ELR (cell line): ENCODE data around the gene PLEKHD1.
"Not testable (repeated sequence)": the region's sequence is repeated elsewhere in the genome, so short reads cannot be mapped to it uniquely, and the experiment has no call there.

Experiments used
- DNase-seq: peaks from one replicate; pipeline ENCODE4 v3.0.0-alpha.2; 2015; ENCODE audit warnings: low read depth

Gene PLEKHD1

DNA sequence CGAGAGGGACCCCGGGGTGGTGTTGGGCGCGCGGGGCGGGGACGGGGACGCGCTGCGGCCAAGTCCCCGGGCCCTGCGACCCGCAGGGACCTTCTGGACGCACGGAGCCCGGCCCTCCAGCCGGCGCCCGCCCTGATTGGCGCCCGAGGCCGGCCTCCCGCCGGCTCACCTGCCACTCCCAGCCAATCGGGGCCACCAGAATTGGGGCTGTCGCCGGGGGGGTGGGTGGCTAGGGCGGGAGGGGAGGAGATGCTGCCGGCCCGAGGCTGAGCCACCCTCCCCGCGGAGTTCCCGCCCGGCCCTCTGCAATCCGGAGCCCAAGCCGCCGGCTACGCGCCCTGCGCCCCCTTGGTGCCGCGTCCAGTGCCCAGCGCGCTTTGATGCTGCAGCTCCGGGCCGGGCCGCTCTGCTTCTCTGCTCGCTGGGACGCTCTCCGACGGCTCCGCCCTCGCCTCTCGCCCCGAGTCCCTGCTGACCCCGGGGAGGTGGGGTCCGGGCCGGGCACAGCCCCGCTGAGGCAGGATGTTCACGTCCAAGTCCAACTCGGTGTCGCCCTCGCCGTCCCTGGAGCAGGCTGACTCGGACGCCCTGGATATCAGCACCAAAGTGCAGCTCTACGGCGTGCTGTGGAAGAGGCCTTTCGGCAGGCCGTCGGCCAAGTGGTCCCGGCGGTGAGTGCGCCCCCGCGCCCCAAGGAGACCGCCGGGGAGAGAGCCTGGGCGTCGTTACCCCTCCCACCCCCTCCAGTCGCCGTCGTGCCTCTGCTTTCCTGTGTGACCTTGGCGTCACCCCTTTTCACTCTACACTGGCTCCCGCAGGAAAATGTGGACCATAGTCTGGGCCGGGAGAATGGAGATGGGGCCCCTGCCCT, at the start of gene PLEKHD1:
Gene PLEKHD1, plus strand, starts transcription at position 285 of the 871 bp plus-strand sequence. Its CDS starts 238 bp downstream, at position 523.
- DNase-seq, result no peak

DNA sequence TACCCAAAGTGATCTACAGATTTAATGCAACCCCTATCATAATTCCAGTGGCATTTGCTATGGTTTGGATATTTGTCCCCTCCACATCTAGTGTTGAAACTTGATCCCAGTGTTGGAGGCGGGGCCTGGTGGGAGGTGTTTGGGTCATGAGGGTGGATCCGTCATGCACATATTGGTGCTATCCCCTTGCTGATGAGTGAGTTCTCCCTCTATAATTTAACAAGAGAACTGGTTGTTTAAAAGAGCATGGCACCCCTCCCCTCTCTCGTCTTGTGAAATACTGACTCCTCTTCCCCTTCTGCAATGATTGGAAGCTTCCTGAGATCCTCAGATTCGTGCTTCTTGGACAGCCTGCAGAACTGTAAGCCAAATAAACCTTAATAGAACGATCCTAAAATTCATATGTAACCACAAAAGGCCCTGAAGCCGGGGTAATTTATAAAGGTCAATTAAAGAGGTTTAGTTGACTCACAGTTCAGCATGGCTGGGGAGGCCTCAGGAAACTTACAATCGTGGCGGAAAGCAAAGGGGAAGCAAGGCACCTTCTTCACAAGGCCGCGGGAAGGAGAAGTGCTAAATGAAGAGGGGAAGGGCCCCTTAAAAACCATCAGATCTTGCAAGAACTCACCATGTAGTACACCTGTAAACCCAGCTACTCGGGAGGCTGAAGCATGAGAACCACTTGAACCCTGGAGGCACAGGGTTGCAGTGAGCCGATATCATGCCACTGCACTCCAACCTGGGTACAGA, 44.8 kb upstream of the PLEKHD1 start:
- no peak for DNase-seq

DNA sequence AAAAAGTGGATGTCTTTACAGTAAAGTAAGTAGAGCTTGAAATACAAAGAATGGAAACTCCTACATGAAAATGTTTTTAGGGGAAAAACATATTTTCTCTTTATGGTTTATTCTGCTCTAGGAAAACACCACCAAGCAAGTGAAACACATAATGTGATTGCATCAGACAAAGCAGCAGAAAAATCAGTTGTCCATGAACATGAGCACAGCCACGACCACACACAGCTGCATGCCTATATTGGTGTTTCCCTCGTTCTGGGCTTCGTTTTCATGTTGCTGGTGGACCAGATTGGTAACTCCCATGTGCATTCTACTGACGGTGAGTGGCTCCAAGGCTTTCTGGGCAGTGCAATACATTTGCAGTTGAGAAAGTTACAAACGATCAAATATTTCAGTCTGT, 42.6 kb upstream of the PLEKHD1 start:
- DNase-seq, result no peak

DNA sequence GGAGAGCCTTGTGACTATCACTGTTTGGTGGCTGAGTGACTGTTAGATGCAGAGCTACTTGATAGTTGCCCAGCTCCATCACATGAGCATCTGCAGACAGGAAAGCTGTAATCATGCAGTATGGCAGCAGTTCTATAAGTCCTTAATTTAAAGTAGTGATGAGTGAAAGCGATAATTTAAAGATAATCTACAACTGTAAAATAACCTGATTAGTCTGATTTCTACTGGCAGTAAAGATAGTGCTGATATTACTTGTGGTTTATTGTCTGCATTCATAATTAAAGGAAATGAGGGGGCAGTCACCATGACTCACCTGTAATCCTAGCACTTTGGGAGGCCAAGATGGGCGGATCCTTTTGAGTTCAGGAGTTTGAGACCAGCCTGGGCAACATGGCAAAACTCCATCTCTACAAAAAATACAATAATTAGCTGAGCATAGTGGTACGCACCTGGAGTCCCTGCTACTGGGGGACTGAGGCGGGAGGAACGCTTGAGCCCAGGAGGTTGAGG, 41.2 kb upstream of the PLEKHD1 start:
- DNase-seq, result peak; percentile 12

DNA sequence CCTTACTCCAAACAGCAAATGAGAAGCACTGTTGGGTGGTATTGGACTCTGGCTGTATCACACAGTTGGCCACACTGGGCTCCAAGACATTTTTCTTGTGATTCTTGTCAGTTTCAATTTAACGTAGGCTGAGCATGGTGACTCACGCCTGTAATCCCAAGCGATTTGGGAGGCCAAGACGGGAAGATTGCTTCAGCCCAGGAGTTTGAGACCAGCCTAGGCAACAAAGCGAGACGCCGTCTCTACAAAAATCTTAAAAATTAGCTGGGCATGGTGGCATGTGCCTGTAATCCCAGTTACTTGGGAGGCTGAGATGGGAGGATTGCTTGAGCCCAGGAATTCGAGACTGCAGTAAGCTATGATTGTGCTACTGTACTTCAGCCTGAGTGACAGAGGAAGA, 35.3 kb upstream of the PLEKHD1 start:
- no peak for DNase-seq

DNA sequence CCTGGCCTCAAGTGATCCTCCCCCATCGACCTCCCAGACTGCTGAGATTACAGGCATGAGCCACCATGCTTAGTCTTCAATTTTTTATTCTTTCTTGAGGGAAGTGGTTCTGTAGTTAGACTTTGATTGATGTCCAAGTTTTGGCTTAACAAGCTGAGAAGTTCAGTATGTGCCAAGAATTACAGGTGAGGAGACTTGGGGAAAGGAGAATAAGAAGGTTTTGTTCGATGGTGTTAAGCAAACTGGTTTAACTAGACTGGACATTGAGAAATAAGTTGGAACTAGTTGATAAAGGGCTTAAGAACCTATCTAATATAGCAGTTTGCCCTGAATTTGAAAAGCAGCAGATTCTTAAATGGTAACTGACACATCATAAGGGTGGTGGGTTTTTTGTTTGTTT, 32.6 kb upstream of the PLEKHD1 start:
- no peak for DNase-seq

DNA sequence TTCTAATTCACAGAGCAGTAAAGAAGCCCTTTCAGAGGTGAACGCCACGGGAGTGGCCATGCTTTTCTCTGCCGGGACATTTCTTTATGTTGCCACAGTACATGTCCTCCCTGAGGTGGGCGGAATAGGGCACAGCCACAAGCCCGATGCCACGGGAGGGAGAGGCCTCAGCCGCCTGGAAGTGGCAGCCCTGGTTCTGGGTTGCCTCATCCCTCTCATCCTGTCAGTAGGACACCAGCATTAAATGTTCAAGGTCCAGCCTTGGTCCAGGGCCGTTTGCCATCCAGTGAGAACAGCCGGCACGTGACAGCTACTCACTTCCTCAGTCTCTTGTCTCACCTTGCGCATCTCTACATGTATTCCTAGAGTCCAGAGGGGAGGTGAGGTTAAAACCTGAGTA, 26.2 kb upstream of the PLEKHD1 start:
- no peak for DNase-seq

DNA sequence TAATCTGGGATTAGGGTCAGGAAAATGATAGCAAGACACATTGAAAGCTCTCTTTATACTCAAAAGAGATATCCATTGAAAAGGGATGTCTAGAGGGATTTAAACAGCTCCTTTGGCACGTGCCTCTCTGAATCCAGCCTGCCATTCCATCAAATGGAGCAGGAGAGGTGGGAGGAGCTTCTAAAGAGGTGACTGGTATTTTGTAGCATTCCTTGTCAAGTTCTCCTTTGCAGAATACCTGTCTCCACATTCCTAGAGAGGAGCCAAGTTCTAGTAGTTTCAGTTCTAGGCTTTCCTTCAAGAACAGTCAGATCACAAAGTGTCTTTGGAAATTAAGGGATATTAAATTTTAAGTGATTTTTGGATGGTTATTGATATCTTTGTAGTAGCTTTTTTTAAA, 25.4 kb upstream of the PLEKHD1 start:
- no peak for DNase-seq

DNA sequence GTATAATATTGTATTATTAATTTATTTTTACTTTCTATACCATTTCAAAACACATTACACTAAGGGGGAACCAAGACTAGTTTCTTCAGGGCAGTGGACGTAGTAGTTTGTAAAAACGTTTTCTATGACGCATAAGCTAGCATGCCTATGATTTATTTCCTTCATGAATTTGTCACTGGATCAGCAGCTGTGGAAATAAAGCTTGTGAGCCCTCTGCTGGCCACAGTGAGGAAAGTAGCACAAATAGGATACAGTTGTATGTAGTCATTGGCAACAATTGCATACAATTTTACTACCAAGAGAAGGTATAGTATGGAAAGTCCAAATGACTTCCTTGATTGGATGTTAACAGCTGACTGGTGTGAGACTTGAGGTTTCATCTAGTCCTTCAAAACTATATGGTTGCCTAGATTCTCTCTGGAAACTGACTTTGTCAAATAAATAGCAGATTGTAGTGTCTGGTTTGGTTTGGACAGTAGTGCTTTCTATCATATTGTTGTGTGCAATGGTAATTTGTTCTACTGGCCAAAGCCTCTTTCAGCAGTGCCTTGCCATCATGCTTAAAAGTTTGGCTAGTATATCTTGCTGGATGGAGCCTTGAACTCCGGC, 24.3 kb upstream of the PLEKHD1 start:
- peak; percentile 94 for DNase-seq

DNA sequence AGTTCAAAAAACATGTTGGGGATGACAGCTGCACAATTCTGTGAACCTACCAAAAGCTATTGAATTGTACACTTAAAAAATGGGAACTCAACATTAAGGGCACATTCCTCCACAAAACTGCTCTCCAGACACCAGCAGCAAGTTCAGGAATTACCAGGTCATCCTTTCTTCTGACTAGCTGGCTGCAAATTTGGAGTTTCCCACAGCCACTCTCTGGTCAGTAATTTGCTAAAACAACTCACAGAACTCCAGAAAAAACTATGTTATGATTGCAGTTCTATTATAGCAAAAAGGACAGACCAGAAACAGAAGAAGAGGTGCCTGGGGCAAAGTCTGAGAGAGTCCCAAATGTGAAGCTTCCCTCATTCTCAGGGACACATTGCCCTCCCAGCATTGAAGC, 20.1 kb upstream of the PLEKHD1 start:
- DNase-seq, result no peak

DNA sequence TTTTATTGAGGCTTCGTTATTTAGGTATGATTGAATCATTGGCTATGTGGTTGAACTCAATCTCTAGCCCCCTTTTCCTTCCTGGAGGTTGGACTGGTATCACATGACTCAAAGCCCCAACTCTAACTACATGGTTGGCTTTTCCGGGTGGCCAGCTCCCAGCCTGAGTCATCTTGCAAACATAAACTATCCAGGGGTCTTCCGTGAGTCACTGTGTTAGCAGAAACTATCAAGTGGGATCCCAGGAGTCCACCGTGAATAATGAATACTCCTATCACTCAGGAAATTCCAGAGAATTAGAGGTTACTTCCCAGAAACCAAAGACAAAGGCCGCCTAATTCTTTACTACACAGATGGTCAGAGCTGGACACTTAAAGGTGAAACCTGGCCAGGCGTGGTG, 19.7 kb upstream of the PLEKHD1 start:
- peak; percentile 97 for DNase-seq

DNA sequence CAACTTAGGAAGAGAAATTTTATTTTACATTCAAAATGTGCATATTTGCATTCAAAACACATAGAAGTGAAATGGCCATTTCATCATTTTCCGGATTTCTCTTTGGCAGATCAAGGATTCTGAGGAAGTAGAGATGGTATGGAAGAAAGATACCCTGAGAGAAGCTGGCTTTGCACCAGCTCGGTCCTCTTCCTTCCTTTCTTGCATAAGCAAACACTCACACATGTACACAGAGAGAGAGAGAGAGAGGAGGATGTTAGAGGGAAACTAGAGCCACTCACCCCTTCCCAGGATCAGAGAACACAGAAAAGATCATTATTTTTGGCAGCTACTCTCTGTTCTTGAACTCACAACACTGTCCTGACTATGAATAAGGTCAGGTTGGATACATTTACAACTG, 15.6 kb upstream of the PLEKHD1 start:
- DNase-seq, result no peak

DNA sequence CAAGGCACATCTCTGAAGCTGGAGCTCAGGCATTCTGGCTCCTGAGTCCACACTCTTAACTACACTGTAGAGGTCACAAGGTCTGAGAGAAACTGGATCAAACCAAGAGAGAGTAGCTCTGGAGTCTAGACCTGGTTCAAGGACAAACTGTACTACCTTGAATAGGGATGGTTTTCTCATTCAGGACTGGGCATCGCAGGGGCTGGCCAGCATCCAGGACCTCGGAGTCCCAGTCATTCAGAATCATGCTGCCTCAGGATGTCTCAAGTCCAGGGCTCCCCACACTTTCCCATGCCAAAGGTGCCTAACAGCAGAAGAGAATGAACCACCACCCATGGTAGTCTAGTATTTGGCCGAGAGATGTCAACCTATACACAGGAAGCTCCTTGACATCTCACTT, 13.1 kb upstream of the PLEKHD1 start:
- DNase-seq, result no peak

DNA sequence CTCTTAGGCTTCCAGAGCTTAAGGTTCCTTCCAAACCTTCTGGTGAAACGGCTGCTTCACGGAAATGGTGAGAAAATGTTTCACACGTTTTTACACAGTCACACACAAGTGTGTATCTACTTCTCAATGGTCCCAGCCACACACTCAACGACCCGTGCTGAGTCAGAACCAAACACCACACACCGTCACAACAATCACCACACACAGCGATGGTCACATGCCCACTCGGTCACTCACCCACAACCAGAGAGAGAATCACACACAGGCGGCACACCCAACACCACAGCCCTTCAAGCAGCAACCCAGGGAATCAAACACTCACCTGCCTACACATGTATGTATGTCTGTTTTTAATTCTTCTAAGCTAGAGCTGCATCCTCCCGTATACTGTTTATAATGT, 12.6 kb upstream of the PLEKHD1 start:
- no peak for DNase-seq

DNA sequence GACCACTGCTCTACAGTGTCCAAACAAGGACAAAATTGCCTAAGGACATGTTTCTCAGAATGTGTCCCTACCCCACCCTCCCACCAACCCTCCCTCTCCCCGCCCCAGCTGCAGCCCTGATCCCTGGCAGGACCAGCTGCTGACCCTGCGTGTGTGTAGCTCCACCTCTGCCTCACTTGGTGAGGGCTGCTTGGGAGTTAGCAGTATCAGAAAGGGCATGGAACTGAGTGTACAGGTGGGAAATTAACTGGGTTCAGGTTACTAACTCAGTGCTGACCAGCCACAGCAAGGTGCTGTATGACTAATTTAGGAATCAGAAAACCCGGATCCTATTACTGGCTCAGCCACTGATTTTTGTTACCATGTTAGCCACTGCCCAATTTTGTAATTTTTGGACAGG, 11.3 kb upstream of the PLEKHD1 start:
- DNase-seq, result no peak

DNA sequence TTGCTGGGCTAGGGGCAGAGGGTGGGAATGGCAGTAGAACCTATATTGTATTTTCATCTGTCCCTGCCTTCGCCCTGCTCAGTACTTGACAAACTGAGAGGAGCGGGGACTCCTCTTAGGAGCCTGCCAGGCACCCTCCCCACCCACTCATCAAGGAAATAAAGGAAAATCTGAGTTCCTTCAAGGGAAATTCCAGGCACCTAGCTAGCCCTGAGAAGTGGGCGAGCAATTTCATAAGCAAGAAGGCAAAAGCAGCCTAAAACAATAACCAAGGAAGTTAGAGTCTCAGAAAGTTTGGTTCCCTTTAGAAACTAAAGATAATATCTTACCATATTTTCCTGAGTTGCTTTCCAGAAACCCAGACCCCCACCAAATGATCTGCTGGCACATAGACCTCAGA, 10.6 kb upstream of the PLEKHD1 start:
- DNase-seq, result no peak

DNA sequence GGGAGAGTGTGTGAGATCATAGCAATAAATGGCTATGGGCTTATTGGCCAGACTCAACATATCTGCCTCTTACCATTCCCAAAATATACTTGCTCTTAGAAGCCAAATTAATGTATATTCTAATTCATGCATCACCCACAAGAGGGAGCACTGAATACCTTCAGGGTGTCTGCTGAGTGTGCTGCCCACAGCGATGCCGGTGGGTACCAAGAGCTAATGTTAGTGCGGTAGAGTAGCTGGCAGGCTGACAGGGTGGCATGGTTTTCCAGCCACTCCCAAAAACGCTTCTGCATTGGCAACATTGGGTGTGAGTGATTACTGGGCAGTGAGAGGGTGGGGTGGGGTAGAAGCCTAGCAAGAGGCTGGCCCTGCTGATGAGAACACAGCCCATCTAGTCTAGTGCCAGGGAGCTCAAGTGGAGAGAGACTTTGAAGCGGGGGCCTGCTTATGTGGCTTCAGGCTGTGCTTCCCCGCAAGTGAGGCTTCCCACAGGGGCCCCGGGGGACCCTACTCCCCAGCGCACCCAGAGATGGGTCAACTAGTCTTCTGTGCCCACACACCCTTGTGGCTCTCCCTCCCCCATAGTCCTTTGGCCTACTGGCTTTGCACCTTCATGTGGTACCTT, 9.2 kb upstream of the PLEKHD1 start:
- DNase-seq, result peak; percentile 55

DNA sequence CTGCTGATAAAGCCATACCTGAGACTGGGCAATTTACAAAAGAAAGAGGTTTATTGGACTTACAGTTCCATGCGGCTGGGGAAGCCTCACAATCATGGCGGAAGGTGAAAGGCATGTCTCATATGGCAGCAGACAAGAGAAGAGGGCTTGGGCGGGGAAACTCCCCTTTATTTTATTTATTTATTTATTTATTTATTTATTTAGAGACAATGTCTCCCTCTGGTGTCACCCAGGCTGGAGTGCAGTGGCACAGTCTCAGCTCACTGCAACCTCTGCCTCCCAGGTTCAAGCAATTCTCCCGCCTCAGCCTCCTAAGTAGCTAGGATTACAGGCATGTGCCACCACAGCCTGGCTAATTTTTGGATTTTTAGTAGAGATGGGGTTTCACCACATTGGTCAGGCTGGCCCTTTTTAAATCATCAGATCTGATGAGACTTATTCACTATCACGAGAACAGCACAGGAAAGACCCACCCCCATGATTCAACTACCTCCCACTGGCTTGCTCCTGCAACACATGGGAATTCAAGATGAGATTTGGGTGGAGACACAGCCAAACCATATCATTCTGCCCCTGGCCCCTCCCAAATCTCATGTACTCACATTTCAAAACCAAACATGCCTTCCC, 7.6 kb upstream of the PLEKHD1 start:
- DNase-seq, result peak; percentile 37

DNA sequence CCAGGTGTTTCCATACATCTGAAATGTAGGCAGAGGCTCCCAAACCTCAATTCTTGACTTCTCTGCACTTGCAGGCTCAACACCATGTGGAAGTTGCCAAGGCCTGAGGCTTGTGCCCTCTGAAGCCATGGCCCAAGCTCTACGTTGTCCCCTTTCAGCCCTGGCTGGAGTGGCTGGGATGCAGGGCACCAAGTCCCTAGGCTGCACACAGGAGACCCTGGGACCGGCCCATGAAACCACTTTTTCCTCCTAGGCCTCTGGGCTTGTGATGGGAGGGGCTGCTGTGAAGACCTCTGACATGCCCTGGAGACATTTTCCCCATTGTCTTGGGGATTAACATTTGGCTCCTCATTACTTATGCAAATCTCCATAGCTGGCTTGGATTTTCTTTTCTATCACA, 6.5 kb upstream of the PLEKHD1 start:
- not testable (repeated sequence) for DNase-seq

DNA sequence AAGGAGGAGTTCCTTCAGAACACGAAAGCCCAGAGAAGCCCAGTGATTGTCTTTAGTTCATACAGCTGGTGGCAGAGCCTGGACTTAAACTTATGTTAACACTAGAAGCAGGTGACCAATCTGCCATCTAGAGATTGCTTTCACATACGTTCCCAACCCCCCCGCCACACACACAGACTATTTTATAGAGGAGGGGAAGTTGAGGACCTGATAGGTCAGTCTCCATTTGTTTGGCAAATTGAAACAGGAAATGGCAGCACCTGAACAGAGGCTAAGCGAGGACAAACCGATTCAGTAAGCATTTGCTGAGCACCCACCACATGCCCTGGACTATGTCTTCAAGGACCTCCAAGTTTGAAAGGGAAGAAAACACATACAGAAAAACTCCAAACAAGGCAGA, 4.8 kb upstream of the PLEKHD1 start:
- no peak for DNase-seq

DNA sequence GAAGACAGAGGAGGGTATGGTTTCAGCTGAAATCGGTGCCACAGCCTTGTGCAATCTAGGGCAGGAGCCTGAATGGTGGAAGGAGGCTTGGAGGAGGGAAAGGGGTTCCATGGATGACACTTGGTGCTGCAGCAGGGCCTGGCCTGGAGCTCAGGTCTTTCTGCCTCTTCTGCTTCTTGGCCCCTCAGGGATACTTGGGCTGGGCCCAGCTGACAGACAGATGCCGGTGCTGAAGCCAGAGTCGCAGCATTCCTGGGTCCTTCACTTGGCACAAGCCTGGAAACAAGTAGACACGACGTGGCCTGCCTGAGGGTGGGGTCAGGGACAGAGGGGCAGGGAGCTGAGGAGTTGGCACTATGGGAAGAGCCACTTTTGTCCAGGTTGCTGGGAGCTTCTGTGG, 4.4 kb upstream of the PLEKHD1 start:
- DNase-seq, result no peak
